Gastrocnemius medialis (tissue), 4 donors: ENCODE measurements around the gene SPRYD4. TPM values are rescaled to one million over a fixed set of nuclear protein-coding genes. Genes with fewer than 3 reads are reported as not detected.
"Not testable (repeated sequence)": the region's sequence is repeated elsewhere in the genome, so short reads cannot be mapped to it uniquely, and the experiment has no call there.

Experiments
- ATAC-seq, 2 donors: fragments of 150-250 bp; one replicate each; pipeline ENCODE4 v1.9.1; 2016
- DNase-seq, 2 donors: peaks; one replicate each; pipeline ENCODE4 v3.0.0-alpha.2; 2019
- H3K27ac ChIP-seq, 4 donors: fragments of 200-600 bp; sonication (generic); 1 replicate in 1 of 4; 2 replicates in 3 of 4; pipeline ENCODE4 v1.5.1; 2016 to 2018; ENCODE audit warnings: mild to moderate bottlenecking in 2 of 4, moderate library complexity in 1 of 4
- H3K27me3 ChIP-seq, 3 donors: fragments of 200-600 bp; sonication (generic) in 2 of 3; 1 replicate in 1 of 3; 2 replicates in 2 of 3; pipeline versions ENCODE4 v1.5.1 to v1.6.0; 2016 to 2019; ENCODE audit warnings: mild to moderate bottlenecking in 1 of 3, moderate library complexity in 1 of 3
- H3K36me3 ChIP-seq, 2 donors: fragments of 200-600 bp; sonication (generic) in 1 of 2; one replicate each; pipeline ENCODE4 v1.5.1; 2017 to 2018
- H3K4me1 ChIP-seq, 2 donors: fragments of 200-600 bp; sonication (generic) in 1 of 2; one replicate each; pipeline ENCODE4 v1.5.1; 2016 to 2017; ENCODE audit warnings: mild to moderate bottlenecking in 2 of 2
- H3K4me3 ChIP-seq, 4 donors: fragments of 200-600 bp; sonication (generic) in 3 of 4; 1 replicate in 1 of 4; 2 replicates in 3 of 4; pipeline ENCODE4 v1.5.1; 2016 to 2019; ENCODE audit warnings: mild to moderate bottlenecking in 2 of 4
- H3K9me3 ChIP-seq, 3 donors: fragments of 200-600 bp; sonication (generic) in 2 of 3; 1 replicate in 1 of 3; 2 replicates in 2 of 3; pipeline ENCODE4 v1.5.1; 2016 to 2019
- POLR2A ChIP-seq, 2 donors: fragments of 450-650 bp; IDR thresholded peaks; one replicate each; pipeline ENCODE4 v1.6.1; 2017; ENCODE audit warnings: antibody characterized with exemption in 2 of 2, mild to moderate bottlenecking in 2 of 2, moderate library complexity in 2 of 2
- in situ Hi-C, 4 donors: fragments of 200-750 bp; cut with MboI; loops; one replicate each; pipeline versions ENCODE4 v1.15.0 to v1.8.0; 2017; ENCODE audit warnings: low sequenced_read_pairs in 4 of 4
- intact Hi-C: fragments of 100-400 bp; cut with DNase I; formaldehyde crosslinking; loops from one replicate; pipeline ENCODE4 v1.15.1; 2023; ENCODE audit warnings: low total_unique reads
- total RNA-seq, 4 donors: library from RNA; depleted of rRNA; stranded (reverse); fragments of >200 nt; gene quantifications; one replicate each; pipeline versions ENCODE4 v1.1.0 to v1.2.3, GENCODE V29; 2016
- TF ChIP-seq, protein P1 (sequence below), 5 experiments: fragments of 450-650 bp in 3 of 5; fragments of 200-600 bp in 2 of 5; sonication (generic) in 2 of 5; IDR thresholded peaks in 4 of 5; conservative IDR thresholded peaks in 1 of 5; 1 replicate in 4 of 5; 2 replicates in 1 of 5; pipeline ENCODE4 v1.5.1; 2016 to 2019; ENCODE audit warnings: antibody characterized with exemption in 5 of 5, mild to moderate bottlenecking in 3 of 5, moderate library complexity in 3 of 5

SPRYD4 gene
- total RNA-seq, 4 donors from 2014 or later = 1.6 to 4.7 (median 2.9) TPM

DNA sequence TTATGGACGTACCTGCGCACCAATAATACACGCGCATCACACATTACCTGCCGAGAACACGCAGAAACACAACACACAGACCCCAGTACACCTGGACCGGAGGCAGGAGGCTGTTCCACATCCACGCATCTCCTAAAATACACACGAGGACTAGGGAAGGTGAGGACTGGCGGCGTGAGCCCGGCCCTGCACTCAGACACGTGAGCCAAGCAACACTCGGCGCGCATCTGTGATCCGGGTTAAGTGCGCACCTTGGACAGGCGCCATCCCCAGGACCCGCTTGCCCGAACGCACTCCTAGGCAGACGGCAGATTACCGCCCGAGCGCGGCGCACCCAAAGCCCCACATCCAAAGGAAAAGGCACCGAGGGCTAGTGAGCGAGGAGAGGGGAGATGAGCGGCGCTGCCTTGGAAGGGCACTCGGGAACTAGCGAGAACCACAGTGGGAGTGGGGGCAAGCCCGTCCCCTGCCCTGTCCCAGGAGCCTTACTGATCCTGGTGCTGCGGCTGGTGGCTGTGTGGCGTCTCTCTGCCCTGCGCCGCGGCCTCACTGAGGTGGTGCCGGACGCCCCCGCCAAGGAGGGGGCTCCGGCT is 19.2 kb downstream of the SPRYD4 start:
- ATAC-seq (peak; percentile 28 to 31), DNase-seq (no peak)
- H3K4me3 ChIP-seq = peak overlapping the region; percentile 62 to 74 (median 69)
- no peaks in the 10 kb centered on the region for H3K9me3 ChIP-seq
- H3K4me1 ChIP-seq = peaks cover 5 to 18% of the 10 kb centered on the region in 2 donors
- intact Hi-C loops = no loop called here
- no peaks in the 10 kb centered on the region for H3K36me3 ChIP-seq
- TF ChIP-seq, protein P1, sequence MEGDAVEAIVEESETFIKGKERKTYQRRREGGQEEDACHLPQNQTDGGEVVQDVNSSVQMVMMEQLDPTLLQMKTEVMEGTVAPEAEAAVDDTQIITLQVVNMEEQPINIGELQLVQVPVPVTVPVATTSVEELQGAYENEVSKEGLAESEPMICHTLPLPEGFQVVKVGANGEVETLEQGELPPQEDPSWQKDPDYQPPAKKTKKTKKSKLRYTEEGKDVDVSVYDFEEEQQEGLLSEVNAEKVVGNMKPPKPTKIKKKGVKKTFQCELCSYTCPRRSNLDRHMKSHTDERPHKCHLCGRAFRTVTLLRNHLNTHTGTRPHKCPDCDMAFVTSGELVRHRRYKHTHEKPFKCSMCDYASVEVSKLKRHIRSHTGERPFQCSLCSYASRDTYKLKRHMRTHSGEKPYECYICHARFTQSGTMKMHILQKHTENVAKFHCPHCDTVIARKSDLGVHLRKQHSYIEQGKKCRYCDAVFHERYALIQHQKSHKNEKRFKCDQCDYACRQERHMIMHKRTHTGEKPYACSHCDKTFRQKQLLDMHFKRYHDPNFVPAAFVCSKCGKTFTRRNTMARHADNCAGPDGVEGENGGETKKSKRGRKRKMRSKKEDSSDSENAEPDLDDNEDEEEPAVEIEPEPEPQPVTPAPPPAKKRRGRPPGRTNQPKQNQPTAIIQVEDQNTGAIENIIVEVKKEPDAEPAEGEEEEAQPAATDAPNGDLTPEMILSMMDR (IDR thresholded peaks at IDR 0.05 in 4 of 5, conservative IDR thresholded peaks at IDR 0.05 in 1 of 5) = no peak
- TF ChIP-seq POLR2A (IDR thresholded peaks at IDR 0.05) = no peak
- H3K27ac ChIP-seq = no peak overlapping the region
- peaks cover 16 to 34% (median 28%) of the 10 kb centered on the region in 3 donors for H3K27me3 ChIP-seq
- in situ Hi-C loops = no loop called here

DNA sequence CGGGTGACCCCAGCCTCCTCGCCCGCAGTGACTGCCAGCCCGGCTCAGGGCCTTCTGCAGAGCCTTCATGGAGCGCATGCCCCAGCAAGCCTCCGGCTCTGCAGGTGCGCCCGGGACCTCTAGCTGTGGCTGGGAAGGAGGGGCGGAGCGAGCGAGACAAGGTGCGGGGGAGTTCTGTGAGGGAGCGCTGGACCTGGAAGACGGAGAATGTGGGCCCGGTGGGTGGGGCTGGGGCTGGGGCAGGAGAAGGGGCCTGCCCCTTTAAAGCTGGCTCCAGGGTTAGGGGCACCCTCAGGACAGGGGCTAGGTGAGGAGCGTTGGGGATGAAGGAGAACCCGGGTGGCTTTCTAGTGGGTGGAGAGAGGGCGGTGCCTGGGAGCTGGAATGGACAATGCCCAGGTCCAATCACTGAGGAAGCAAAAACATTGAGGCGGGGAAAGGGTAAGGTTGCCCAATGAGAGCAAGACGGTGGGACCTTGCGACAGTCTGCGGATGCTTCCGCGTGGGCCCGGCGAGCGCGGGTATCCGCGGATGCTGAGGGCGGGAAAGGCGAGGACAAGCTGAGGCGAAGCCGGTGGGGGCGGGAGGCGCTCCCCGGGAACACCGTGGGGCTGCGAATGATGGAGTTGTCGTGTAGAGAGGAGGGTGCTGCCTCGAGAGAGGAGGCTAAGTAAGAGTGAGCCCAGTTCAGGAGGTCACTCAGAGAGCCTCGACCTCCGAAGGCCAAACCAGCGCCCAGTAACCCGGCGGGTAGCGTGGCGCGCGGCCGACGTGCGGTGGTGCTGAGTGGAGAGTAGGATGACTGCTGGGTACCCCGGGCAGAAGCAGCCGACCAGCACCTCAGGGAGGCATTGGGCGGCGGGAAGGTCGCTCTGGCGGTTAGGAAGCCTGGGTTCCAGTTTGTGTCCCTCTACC is 19.9 kb downstream of the SPRYD4 start, which contains the start of gene GLS2:
Gene GLS2, minus strand, starts transcription at position 121 of the 915 bp plus-strand sequence. Its CDS starts 43 bp downstream, at position 78.
- in situ Hi-C loops (no loop called here), intact Hi-C loops (no loop called here)
- Histone ChIP-seq H3K36me3 (no peaks in the 10 kb centered on the region), H3K4me1 (peaks cover 5 to 18% of the 10 kb centered on the region in 2 donors), H3K27me3 (peaks cover 16 to 34% (median 28%) of the 10 kb centered on the region in 3 donors), H3K27ac (no peak within 1 kb of the TSS), H3K9me3 (no peaks in the 10 kb centered on the region), H3K4me3 (peak within 1 kb of the TSS; percentile 62 to 74 (median 69))
- TF ChIP-seq, protein P1 (IDR thresholded peaks at IDR 0.05 in 4 of 5, conservative IDR thresholded peaks at IDR 0.05 in 1 of 5) = no peak
- no peak for TF ChIP-seq POLR2A (IDR thresholded peaks at IDR 0.05)
- peak; percentile 96 to 98 for ATAC-seq
- peak; percentile 41 to 66 for DNase-seq

- DNase-seq (no peak), ATAC-seq (no peak)
- no peak overlapping the region for H3K27ac ChIP-seq
- TF ChIP-seq, protein P1 (IDR thresholded peaks at IDR 0.05 in 4 of 5, conservative IDR thresholded peaks at IDR 0.05 in 1 of 5) = no peak
- no peak for TF ChIP-seq POLR2A (IDR thresholded peaks at IDR 0.05)
- peaks cover 5 to 18% of the 10 kb centered on the region in 2 donors for H3K4me1 ChIP-seq
- intact Hi-C loops = no loop called here
- in situ Hi-C loops = no loop called here
- H3K36me3 ChIP-seq = no peaks in the 10 kb centered on the region
- H3K4me3 ChIP-seq = no peak overlapping the region
- no peaks in the 10 kb centered on the region for H3K9me3 ChIP-seq
- peaks cover 16 to 37% (median 28%) of the 10 kb centered on the region in 3 donors for H3K27me3 ChIP-seq
Observed at GRCh38 chr12:56490360-56490759, 22.0 kb downstream of the SPRYD4 start.

GRCh38 chr12:56493409-56494105 is 25.2 kb downstream of the SPRYD4 start:
- H3K27ac ChIP-seq, DNase-seq, H3K4me3 ChIP-seq, ATAC-seq, in situ Hi-C loops, H3K9me3 ChIP-seq, intact Hi-C loops, H3K36me3 ChIP-seq, H3K4me1 ChIP-seq: not testable (repeated sequence)
- H3K27me3 ChIP-seq = peaks cover 16 to 36% (median 28%) of the 10 kb centered on the region in 3 donors

DNA sequence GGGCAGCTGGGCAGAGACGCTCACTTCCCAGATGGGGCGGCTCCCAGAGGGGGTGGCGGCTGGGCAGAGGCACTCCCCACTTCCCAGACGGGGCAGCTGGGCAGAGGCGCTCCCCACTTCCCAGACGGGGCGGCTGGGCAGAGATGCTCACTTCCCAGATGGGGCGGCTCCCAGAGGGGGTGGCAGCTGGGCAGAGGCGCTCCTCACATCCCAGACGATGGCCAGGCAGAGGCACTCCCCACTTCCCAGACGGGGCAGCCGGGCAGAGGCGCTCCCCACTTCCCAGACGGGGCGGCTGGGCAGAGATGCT is 25.7 kb downstream of the SPRYD4 start:
- H3K27ac ChIP-seq, intact Hi-C loops, in situ Hi-C loops, H3K4me1 ChIP-seq, H3K4me3 ChIP-seq, H3K36me3 ChIP-seq, ATAC-seq, DNase-seq, H3K9me3 ChIP-seq: not testable (repeated sequence)
- H3K27me3 ChIP-seq = peaks cover 16 to 31% (median 25%) of the 10 kb centered on the region in 3 donors

DNA sequence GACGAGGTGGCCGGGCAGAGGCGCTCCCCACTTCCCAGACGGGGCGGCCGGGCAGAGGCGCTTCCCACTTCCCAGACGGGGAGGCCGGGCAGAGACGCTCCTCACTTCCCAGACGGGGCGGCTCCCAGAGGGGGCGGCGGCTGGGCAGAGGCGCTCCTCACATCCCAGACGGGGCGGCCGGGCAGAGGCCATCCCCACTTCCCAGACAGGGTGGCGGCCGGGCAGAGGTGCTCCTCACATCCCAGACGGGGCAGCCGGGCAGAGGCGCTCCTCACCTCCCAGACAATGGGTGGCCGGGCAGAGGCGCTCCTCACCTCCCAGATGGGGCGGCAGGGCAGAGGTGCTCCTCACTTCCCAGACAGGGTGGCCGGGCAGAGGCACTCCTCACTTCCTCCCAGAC is 26.1 kb downstream of the SPRYD4 start:
- ATAC-seq, in situ Hi-C loops: not testable (repeated sequence)

More for the DNA sequence above, 26.1 kb downstream of the SPRYD4 start:
- H3K9me3 ChIP-seq, H3K36me3 ChIP-seq, H3K4me1 ChIP-seq, H3K4me3 ChIP-seq, intact Hi-C loops, H3K27ac ChIP-seq, DNase-seq: not testable (repeated sequence)
- H3K27me3 ChIP-seq = peaks cover 15 to 27% (median 22%) of the 10 kb centered on the region in 3 donors
